Measurements from ENCODE around the gene TAL1.

DNA sequence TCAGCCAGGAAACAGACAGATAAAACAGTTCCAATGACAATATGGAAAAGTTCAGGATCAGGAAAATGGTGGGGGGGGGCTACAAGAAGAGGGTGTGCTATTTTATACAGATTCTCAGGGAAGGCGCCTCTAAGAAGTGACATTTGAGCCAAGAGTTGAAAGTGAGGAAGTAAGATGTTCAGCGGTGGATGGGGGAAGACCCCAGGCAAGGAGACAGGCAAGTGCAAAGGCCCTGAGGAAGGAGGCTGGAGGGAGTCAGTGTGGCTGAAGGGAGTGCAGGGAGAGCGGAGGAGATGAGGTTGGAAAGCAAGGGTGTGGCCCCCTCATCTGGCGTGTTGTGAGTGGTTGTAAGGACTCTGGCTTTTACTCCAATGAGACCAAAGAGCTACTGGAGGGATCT is 33.8 kb downstream of the TAL1 start:
- TF ChIP-seq, protein P1, sequence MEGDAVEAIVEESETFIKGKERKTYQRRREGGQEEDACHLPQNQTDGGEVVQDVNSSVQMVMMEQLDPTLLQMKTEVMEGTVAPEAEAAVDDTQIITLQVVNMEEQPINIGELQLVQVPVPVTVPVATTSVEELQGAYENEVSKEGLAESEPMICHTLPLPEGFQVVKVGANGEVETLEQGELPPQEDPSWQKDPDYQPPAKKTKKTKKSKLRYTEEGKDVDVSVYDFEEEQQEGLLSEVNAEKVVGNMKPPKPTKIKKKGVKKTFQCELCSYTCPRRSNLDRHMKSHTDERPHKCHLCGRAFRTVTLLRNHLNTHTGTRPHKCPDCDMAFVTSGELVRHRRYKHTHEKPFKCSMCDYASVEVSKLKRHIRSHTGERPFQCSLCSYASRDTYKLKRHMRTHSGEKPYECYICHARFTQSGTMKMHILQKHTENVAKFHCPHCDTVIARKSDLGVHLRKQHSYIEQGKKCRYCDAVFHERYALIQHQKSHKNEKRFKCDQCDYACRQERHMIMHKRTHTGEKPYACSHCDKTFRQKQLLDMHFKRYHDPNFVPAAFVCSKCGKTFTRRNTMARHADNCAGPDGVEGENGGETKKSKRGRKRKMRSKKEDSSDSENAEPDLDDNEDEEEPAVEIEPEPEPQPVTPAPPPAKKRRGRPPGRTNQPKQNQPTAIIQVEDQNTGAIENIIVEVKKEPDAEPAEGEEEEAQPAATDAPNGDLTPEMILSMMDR (IDR thresholded peaks at IDR 0.05) = no peak
- TF ChIP-seq EZH2phosphoT487 (IDR thresholded peaks at IDR 0.05) = no peak
